Body of pancreas (tissue), 4 donors: ENCODE data around the gene KCTD10.

ENCODE experiments used
- CTCF ChIP-seq, 7 experiments: fragments of 450-650 bp in 4 of 7; fragments of 200-600 bp in 3 of 7; sonication (generic) in 3 of 7; IDR thresholded peaks; one replicate each; pipeline ENCODE4 v1.5.1; 2016 to 2019; ENCODE audit warnings: antibody characterized with exemption in 7 of 7
- POLR2A ChIP-seq, 3 donors: fragments of 450-650 bp; IDR thresholded peaks; one replicate each; pipeline ENCODE4 v1.6.1; 2016; ENCODE audit warnings: antibody characterized with exemption in 3 of 3, mild to moderate bottlenecking in 2 of 3

GRCh38 chr12:109455706-109456105, 21.4 kb downstream of the KCTD10 start:
- TF ChIP-seq POLR2A (IDR thresholded peaks at IDR 0.05) (no peak), CTCF (IDR thresholded peaks at IDR 0.05) (no peak)
